Tibial nerve (tissue), 4 donors: ENCODE measurements around the gene FPGS.

ENCODE experiments used
- CTCF ChIP-seq, 5 experiments: fragments of 200-600 bp in 3 of 5; fragments of 450-650 bp in 2 of 5; sonication (generic) in 3 of 5; IDR thresholded peaks; one replicate each; pipeline ENCODE4 v1.5.1; 2016 to 2019; ENCODE audit warnings: antibody characterized with exemption in 5 of 5, mild to moderate bottlenecking in 3 of 5, moderate library complexity in 2 of 5
- EP300 ChIP-seq, 2 donors: sonication (generic); formaldehyde crosslinking; IDR thresholded peaks; one replicate each; pipeline ENCODE4 v1.6.1; 2017; ENCODE audit warnings: antibody characterized with exemption in 2 of 2, mild to moderate bottlenecking in 1 of 2
- POLR2A ChIP-seq, 2 donors: fragments of 450-650 bp; IDR thresholded peaks; one replicate each; pipeline ENCODE4 v1.6.1; 2017; ENCODE audit warnings: antibody characterized with exemption in 2 of 2, mild to moderate bottlenecking in 2 of 2, moderate library complexity in 2 of 2

- no peak for TF ChIP-seq CTCF (IDR thresholded peaks at IDR 0.05)
- TF ChIP-seq POLR2A (IDR thresholded peaks at IDR 0.05): no peak
- peak in 1 of 2 donors; percentile 27 for TF ChIP-seq EP300 (IDR thresholded peaks at IDR 0.05)
These were observed 19.4 kb downstream of the FPGS start for GRCh38 chr9:127822108-127822507.
